Transverse colon (tissue), 3 donors: Measurements from ENCODE around the gene HMGN1.

Experiments used
- EP300 ChIP-seq: sonication (generic); formaldehyde crosslinking; IDR thresholded peaks from one replicate; pipeline ENCODE4 v1.6.1; 2017; ENCODE audit warnings: antibody characterized with exemption, low read depth
- POLR2A ChIP-seq: fragments of 450-650 bp; IDR thresholded peaks from one replicate; pipeline ENCODE4 v1.6.1; 2016; ENCODE audit warnings: antibody characterized with exemption, mild to moderate bottlenecking, moderate library complexity
- TF ChIP-seq, protein P1 (sequence below), 5 experiments: fragments of 200-600 bp in 3 of 5; fragments of 450-650 bp in 2 of 5; sonication (generic) in 3 of 5; IDR thresholded peaks; 1 replicate in 2 of 5; 2 replicates in 3 of 5; pipeline ENCODE4 v1.5.1; 2016 to 2017; ENCODE audit warnings: antibody characterized with exemption in 5 of 5, inconsistent platforms in 3 of 5, mild to moderate bottlenecking in 2 of 5, moderate library complexity in 1 of 5

GRCh38 chr21:39345440-39345839 lies 3.4 kb downstream of the HMGN1 start:
- TF ChIP-seq, protein P1, sequence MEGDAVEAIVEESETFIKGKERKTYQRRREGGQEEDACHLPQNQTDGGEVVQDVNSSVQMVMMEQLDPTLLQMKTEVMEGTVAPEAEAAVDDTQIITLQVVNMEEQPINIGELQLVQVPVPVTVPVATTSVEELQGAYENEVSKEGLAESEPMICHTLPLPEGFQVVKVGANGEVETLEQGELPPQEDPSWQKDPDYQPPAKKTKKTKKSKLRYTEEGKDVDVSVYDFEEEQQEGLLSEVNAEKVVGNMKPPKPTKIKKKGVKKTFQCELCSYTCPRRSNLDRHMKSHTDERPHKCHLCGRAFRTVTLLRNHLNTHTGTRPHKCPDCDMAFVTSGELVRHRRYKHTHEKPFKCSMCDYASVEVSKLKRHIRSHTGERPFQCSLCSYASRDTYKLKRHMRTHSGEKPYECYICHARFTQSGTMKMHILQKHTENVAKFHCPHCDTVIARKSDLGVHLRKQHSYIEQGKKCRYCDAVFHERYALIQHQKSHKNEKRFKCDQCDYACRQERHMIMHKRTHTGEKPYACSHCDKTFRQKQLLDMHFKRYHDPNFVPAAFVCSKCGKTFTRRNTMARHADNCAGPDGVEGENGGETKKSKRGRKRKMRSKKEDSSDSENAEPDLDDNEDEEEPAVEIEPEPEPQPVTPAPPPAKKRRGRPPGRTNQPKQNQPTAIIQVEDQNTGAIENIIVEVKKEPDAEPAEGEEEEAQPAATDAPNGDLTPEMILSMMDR (IDR thresholded peaks at IDR 0.05) = no peak
- TF ChIP-seq POLR2A (no peak), EP300 (no peak)
